GM19099 (cell line): ENCODE results near the gene FAM151B.

Experiments
- POLR2A ChIP-seq: IDR thresholded peaks from 3 replicates; pipeline ENCODE4 v1.6.1; 2011; ENCODE audit warnings: low read depth; ENCODE audit not compliant: insufficient read length; ENCODE audit errors: extremely low read depth

The FAM151B gene

GRCh38 chr5:80487444-80487828, 464 bp upstream of the FAM151B start:
- TF ChIP-seq POLR2A, result no peak

DNA sequence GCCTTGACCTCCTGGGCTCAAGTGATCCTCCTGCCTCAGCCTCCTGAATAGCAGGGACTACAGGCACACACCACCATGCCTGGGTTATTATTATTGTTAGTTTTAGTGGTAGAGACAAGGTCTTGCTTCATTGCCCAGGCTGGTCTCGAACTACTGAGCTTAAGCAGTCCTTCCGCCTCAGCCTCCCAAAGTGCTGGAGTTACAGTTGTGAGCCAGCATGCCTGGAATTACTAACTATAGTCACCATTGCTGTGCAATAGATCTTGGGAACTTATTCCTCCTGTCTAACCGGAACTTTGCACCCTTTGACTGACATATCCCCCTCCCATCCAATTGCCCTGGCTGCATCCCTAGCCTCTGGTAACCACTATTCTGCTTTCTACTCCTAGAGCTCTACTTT, 3.4 kb downstream of the FAM151B start:
- TF ChIP-seq POLR2A, result no peak

- TF ChIP-seq POLR2A, result no peak
Measured at GRCh38 chr5:80492741-80493140, 4.8 kb downstream of the FAM151B start.

DNA sequence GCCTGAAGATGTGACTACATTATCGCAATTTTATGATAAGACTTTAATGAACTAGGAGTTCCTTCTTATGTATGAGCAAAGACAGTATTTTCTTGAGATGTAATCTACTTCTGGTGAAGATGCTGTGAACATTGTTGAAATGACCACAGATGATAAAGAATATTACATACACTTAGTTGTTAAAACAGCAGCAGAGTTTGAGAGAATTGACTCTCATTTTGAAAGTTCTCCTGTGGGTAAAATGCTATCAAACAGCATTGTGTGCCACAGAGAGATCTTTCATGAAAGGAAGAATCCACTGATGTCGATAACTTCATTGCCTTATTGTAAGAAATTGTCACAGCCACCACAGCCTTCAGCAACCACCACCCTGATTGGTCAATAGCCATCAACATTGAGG, 8.0 kb downstream of the FAM151B start:
- no peak for TF ChIP-seq POLR2A

- TF ChIP-seq POLR2A, result no peak
Measured at GRCh38 chr5:80502800-80503199, 14.9 kb downstream of the FAM151B start.

DNA sequence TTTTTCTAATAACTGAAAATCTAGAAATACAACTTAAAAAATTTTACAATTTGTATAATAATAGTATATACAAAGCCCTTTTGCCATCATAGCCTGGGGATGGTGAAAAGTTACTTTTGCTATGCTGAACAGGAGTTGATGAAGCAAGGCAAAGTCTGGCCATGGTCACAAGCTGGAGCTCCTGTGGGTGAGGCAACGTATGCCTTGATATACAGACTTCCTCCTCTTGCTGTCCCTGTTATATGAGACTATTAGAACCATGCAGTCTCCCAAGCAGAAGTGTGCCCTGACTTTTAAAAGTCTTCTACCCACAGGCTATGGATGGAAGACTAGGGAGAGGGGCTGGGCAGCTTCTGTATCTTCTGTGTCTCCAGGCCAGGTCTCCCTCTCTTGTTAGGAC, 15.7 kb downstream of the FAM151B start:
- no peak for TF ChIP-seq POLR2A

- no peak for TF ChIP-seq POLR2A
Measured at GRCh38 chr5:80504833-80505232, 16.9 kb downstream of the FAM151B start.

DNA sequence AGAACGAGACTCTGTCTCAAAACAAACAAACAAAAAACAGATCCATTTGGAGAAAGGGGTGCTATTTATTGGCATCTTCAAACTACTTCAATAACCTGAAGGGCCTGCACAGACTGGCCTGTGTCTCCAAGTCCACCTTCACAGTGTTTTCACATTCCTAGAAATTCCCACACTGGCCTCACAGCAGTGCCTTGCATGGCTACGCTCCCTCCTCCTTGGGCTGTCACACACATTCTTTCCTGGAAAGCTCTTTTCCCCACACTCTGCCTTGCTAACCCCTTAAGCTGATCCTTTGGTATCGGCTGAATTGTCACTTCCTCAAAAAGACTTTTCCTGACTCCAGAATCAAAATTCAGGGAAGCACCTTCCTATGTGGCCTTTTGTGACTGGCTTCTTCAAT, 19.8 kb downstream of the FAM151B start:
- TF ChIP-seq POLR2A, result no peak

DNA sequence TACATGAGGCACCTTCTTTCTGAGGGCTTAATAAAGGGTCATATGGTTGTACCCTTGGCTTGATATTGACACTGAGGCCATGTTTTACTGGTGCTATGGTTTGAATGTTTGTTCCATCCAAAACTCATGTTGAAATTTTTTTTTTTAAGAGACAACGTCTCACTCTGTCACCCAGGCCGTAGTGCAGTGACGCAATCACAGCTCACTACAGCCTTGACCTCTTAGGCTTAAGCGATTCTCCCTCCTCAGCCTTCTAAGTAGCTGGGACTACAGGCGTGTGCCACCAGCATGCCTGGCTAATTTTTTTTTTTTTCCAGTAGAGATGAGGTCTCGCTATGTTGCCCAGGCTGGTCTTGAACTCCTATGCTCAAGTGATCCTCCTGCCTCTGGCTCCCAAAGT, 20.9 kb downstream of the FAM151B start:
- TF ChIP-seq POLR2A, result no peak

DNA sequence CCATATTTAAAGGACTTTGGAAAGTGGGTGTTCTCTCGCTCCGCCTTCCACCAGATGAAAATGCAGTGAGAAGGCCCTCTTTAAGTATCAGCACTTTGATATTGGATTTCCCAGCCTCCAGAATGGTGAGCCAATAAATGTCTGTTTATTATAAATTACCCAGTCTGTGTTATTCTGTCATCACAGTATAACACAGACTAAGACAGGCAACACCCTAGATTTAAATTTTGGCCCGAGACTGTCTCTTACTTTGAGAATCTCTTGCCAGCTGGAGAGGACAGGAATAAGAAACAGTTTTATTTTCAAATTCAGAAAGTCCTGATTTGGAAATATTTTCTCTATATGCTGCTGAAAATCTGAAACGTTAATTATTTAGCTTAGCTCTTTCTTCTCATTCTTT, 21.5 kb downstream of the FAM151B start:
- TF ChIP-seq POLR2A, result no peak

DNA sequence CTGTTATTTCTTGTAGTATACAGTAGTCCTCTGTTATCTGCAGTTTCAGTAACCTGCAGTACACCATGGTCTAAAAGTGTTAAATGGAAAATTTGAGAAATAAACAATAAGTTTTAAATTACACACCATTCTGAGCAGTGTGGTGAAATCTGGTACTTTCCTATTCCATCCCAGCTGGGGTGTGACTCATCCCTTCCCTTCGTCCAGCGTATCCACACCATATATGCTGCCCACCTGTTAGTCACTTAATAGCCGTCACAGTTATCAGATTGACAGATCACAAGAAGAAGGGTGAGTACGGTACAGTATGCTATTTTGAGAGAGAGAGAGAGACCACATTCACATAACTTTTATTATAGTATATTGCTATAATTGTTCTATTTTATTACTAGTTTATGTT, 28.9 kb downstream of the FAM151B start:
- no peak for TF ChIP-seq POLR2A

GRCh38 chr5:80540691-80541090, 52.8 kb downstream of the FAM151B start:
- no peak for TF ChIP-seq POLR2A

- TF ChIP-seq POLR2A, result no peak
Measured at GRCh38 chr5:80541392-80541791, 53.5 kb downstream of the FAM151B start.

- no peak for TF ChIP-seq POLR2A
Measured at GRCh38 chr5:80554646-80555045, 66.7 kb downstream of the FAM151B start.

- TF ChIP-seq POLR2A, result no peak
Measured at GRCh38 chr5:80555099-80555498, 67.2 kb downstream of the FAM151B start.

DNA sequence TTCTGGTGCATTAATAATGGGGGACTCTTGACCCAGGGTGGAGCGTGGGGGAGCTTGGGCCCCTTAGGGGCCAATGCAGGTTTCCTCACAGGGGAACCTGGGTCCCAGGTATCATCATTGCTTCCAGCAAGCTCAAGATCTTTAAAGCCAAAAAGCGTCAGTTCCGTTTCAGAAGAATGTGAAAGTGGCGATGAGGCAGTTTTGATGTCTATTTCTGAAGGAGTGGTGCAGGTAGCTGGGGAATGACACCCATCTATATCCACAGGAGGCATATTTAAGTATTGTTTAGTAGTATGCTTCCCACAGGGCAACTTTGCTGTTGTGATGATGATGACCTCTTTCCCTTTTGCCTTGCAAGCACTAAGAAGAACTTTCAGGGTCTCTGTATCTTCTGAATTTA, 71.3 kb downstream of the FAM151B start:
- no peak for TF ChIP-seq POLR2A

DNA sequence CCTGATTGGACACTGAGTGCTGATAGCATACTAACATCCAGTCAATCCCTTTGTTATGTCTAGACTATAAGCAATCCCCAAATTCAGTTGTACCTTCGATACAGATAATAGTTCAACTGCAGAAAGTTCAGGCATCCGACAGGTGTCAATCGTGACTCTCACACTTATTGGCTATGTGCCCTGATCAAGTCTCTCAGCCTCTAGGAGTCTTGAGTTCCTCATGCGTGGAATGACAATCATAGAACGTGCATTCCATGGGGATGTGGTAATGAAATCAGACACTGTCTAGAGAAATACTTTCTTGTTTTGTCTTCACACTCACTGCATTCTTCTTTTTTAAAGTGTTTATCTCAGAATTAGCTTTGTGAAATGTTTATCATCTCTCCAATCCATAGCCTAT, 77.4 kb downstream of the FAM151B start:
- TF ChIP-seq POLR2A, result no peak

- no peak for TF ChIP-seq POLR2A
Measured at GRCh38 chr5:80566711-80567259, 78.9 kb downstream of the FAM151B start.

- no peak for TF ChIP-seq POLR2A
Measured at GRCh38 chr5:80568251-80568650, 80.4 kb downstream of the FAM151B start.
